ENCODE results near the gene MBLAC2. TPM values are rescaled to one million over a fixed set of nuclear protein-coding genes. Genes with fewer than 3 reads are reported as not detected.

MBLAC2 gene
- total and polyA plus RNA-seq, 2 experiments from 2014 or later, result 4.3 to 8.1 TPM

DNA sequence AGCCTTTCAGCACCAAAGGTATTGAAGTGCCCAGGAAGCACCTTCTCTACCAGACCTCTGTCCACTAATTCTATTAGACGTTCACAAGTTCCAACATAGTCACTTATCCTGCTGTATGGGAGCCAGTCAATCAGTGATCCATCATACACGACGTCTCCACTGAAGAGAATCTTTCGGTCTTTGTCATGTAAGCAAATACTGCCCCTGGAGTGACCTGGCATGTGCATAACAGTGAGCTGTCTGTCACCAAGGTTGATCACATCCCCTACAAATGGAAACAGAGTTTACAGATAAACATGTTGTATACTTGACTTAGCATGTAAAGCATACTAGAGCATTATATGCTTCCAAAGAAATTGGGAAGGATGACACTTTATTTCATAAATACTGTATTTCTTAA, 13.3 kb downstream of the MBLAC2 start (continued):
- TF ChIP-seq, protein P1, sequence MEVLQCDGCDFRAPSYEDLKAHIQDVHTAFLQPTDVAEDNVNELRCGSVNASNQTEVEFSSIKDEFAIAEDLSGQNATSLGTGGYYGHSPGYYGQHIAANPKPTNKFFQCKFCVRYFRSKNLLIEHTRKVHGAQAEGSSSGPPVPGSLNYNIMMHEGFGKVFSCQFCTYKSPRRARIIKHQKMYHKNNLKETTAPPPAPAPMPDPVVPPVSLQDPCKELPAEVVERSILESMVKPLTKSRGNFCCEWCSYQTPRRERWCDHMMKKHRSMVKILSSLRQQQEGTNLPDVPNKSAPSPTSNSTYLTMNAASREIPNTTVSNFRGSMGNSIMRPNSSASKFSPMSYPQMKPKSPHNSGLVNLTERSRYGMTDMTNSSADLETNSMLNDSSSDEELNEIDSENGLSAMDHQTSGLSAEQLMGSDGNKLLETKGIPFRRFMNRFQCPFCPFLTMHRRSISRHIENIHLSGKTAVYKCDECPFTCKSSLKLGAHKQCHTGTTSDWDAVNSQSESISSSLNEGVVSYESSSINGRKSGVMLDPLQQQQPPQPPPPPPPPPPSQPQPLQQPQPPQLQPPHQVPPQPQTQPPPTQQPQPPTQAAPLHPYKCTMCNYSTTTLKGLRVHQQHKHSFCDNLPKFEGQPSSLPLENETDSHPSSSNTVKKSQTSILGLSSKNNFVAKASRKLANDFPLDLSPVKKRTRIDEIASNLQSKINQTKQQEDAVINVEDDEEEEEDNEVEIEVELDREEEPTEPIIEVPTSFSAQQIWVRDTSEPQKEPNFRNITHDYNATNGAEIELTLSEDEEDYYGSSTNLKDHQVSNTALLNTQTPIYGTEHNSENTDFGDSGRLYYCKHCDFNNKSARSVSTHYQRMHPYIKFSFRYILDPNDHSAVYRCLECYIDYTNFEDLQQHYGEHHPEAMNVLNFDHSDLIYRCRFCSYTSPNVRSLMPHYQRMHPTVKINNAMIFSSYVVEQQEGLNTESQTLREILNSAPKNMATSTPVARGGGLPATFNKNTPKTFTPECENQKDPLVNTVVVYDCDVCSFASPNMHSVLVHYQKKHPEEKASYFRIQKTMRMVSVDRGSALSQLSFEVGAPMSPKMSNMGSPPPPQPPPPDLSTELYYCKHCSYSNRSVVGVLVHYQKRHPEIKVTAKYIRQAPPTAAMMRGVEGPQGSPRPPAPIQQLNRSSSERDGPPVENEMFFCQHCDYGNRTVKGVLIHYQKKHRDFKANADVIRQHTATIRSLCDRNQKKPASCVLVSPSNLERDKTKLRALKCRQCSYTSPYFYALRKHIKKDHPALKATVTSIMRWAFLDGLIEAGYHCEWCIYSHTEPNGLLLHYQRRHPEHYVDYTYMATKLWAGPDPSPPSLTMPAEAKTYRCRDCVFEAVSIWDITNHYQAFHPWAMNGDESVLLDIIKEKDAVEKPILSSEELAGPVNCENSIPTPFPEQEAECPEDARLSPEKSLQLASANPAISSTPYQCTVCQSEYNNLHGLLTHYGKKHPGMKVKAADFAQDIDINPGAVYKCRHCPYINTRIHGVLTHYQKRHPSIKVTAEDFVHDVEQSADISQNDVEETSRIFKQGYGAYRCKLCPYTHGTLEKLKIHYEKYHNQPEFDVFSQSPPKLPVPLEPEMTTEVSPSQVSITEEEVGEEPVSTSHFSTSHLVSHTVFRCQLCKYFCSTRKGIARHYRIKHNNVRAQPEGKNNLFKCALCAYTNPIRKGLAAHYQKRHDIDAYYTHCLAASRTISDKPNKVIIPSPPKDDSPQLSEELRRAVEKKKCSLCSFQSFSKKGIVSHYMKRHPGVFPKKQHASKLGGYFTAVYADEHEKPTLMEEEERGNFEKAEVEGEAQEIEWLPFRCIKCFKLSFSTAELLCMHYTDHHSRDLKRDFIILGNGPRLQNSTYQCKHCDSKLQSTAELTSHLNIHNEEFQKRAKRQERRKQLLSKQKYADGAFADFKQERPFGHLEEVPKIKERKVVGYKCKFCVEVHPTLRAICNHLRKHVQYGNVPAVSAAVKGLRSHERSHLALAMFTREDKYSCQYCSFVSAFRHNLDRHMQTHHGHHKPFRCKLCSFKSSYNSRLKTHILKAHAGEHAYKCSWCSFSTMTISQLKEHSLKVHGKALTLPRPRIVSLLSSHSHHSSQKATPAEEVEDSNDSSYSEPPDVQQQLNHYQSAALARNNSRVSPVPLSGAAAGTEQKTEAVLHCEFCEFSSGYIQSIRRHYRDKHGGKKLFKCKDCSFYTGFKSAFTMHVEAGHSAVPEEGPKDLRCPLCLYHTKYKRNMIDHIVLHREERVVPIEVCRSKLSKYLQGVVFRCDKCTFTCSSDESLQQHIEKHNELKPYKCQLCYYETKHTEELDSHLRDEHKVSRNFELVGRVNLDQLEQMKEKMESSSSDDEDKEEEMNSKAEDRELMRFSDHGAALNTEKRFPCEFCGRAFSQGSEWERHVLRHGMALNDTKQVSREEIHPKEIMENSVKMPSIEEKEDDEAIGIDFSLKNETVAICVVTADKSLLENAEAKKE (CRISPR knock-in tag; IDR thresholded peaks at IDR 0.05), result no peak
- TF ChIP-seq EZH2phosphoT487 (IDR thresholded peaks at IDR 0.05; ENCODE audit: unreplicated experiment) (no peak), JUNB (IDR thresholded peaks at IDR 0.05; ENCODE audit: unreplicated experiment) (no peak), POLR2AphosphoS5 (IDR thresholded peaks at IDR 0.05; ENCODE audit: low read depth) (no peak), EZH2 (IDR thresholded peaks at IDR 0.05; ENCODE audit: low read depth, unreplicated experiment) (no peak)
- TF ChIP-seq, protein P2, sequence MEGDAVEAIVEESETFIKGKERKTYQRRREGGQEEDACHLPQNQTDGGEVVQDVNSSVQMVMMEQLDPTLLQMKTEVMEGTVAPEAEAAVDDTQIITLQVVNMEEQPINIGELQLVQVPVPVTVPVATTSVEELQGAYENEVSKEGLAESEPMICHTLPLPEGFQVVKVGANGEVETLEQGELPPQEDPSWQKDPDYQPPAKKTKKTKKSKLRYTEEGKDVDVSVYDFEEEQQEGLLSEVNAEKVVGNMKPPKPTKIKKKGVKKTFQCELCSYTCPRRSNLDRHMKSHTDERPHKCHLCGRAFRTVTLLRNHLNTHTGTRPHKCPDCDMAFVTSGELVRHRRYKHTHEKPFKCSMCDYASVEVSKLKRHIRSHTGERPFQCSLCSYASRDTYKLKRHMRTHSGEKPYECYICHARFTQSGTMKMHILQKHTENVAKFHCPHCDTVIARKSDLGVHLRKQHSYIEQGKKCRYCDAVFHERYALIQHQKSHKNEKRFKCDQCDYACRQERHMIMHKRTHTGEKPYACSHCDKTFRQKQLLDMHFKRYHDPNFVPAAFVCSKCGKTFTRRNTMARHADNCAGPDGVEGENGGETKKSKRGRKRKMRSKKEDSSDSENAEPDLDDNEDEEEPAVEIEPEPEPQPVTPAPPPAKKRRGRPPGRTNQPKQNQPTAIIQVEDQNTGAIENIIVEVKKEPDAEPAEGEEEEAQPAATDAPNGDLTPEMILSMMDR (conservative IDR thresholded peaks at IDR 0.05; ENCODE audit: low read depth in 2 of 2), result no peak

DNA sequence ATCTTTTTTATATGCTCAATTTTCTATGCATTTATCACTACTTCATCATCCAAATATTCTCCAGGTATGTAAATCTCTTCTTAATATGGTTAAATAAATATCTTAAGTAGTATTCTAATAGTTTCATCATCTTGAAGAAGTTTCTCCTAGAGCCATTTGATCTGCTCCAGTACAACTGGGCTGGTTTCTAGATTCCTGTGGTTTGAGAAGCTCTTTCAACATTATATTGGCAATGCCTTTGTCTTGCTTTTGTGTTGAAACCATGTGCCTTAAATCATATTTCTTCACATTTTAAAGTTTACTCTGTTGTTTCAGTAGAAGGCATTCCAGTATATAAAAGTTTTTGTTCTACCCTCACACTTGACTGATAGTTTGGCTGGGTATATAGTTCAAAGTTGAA, 27.6 kb downstream of the MBLAC2 start:
- Mint-ChIP-seq H3K27me3 (ENCODE audit: insufficient read depth, low read depth, poor library complexity) (no peaks in the 10 kb centered on the region), H3K4me1 (no peaks in the 10 kb centered on the region), H3K9me3 (no peaks in the 10 kb centered on the region), H3K27ac (no peak overlapping the region), H3K36me3 (ENCODE audit: low read depth) (no peaks in the 10 kb centered on the region), H3K4me3 (no peak overlapping the region)
- H3K9me2 ChIP-seq (ENCODE audit: insufficient read depth), result no peaks in the 10 kb centered on the region
- ATAC-seq (no peak), DNase-seq (ENCODE audit: low spot score) (no peak)
- H3K4me3 ChIP-seq, result no peak overlapping the region
- no peaks in the 10 kb centered on the region for H3K27me3 ChIP-seq (ENCODE audit: insufficient read depth)
- H3K4me1 ChIP-seq (ENCODE audit: insufficient read depth), result no peaks in the 10 kb centered on the region
- no peaks in the 10 kb centered on the region for H4K20me1 ChIP-seq (replicated peaks; ENCODE audit: insufficient read depth)
- TF ChIP-seq, protein P2 (conservative IDR thresholded peaks at IDR 0.05; ENCODE audit: low read depth in 2 of 2), result no peak
- no peak for TF ChIP-seq POLR2AphosphoS5 (IDR thresholded peaks at IDR 0.05; ENCODE audit: low read depth)
- TF ChIP-seq ZNF331 (CRISPR knock-in tag; IDR thresholded peaks at IDR 0.05; ENCODE audit: low read depth), result no peak
- TF ChIP-seq NANOG (IDR thresholded peaks at IDR 0.05; ENCODE audit: borderline replicate concordance), result no peak
- no peak for TF ChIP-seq STAT1 (IDR thresholded peaks at IDR 0.05; ENCODE audit: unreplicated experiment)
- TF ChIP-seq CREB1 (CRISPR knock-in tag; IDR thresholded peaks at IDR 0.05; ENCODE audit: low read depth), result no peak
- TF ChIP-seq EZH2phosphoT487 (IDR thresholded peaks at IDR 0.05; ENCODE audit: unreplicated experiment), result no peak
- H3K27ac ChIP-seq (ENCODE audit: low read depth), result no peak overlapping the region
- no peak overlapping the region for H2AFZ ChIP-seq
- no peaks in the 10 kb centered on the region for H3K36me3 ChIP-seq (ENCODE audit: insufficient read depth)
- no peak overlapping the region for H3K4me2 ChIP-seq
- no peaks in the 10 kb centered on the region for H3K79me2 ChIP-seq (replicated peaks; ENCODE audit: insufficient read depth)
- H3F3A ChIP-seq (replicated peaks; ENCODE audit: low read depth), result no peaks in the 10 kb centered on the region

Data from GM23338 (cell line).